IMR-90 (cell line): ENCODE measurements around the gene GRIN2A. TPM values are rescaled to one million over a fixed set of nuclear protein-coding genes. Genes with fewer than 3 reads are reported as not detected.

Source experiments
- ATAC-seq: fragments of 200-7000 bp; cut with Tn5 transposase; 2 replicates; pipeline ENCODE4 v1.9.1; 2020; ENCODE audit warnings: low read depth, mild to moderate bottlenecking, moderate library complexity
- BruUV-seq: library from RNA; stranded (reverse); fragments of 400-500 nt; replicated peaks from 2 replicates; lab custom pipeline; 2021; lab: Mats Ljungman, UMichigan
- CTCF ChIA-PET: fragments of 300-600 bp; formaldehyde crosslinking; extraction: SDS; loops from one replicate; lab custom pipeline; 2021; ENCODE audit warnings: antibody characterized with exemption; lab: Yijun Ruan, JAX
- POLR2A ChIA-PET: fragments of 300-600 bp; sonication (Branson Sonifier 250); formaldehyde crosslinking; loops from one replicate; lab custom pipeline; 2022; ENCODE audit warnings: antibody characterized with exemption; ENCODE audit not compliant: unreplicated experiment; lab: Charles Lee
- DNase-seq: peaks from one replicate; pipeline ENCODE4 v3.0.0; 2013
- H2AFZ ChIP-seq: replicated peaks from 2 replicates; pipeline ENCODE3; 2013; ENCODE audit warnings: low read length, mild to moderate bottlenecking; ENCODE audit not compliant: poor library complexity
- H2AK5ac ChIP-seq: 2 replicates; pipeline ENCODE4 v1.6.1; 2013; ENCODE audit warnings: low read depth, low read length, inconsistent platforms
- H2AK9ac ChIP-seq: replicated peaks from 2 replicates; pipeline ENCODE3; 2013; ENCODE audit warnings: mild to moderate bottlenecking, low read depth, low read length, moderate library complexity; ENCODE audit not compliant: poor library complexity
- H2BK120ac ChIP-seq: 2 replicates; pipeline ENCODE4 v1.6.1; 2013; ENCODE audit warnings: low read depth, low read length, inconsistent platforms
- H2BK15ac ChIP-seq: 3 replicates; pipeline ENCODE4 v1.6.1; 2013; ENCODE audit warnings: low read depth, low read length, inconsistent platforms
- H2BK20ac ChIP-seq: 2 replicates; pipeline ENCODE4 v1.6.1; 2013; ENCODE audit warnings: low read depth, mild to moderate bottlenecking, inconsistent platforms, low read length, moderate library complexity
- H2BK5ac ChIP-seq: 2 replicates; pipeline ENCODE4 v1.6.1; 2013; ENCODE audit warnings: mild to moderate bottlenecking, low read depth, low read length, inconsistent platforms; ENCODE audit not compliant: poor library complexity, severe bottlenecking
- H3K14ac ChIP-seq: replicated peaks from 2 replicates; pipeline ENCODE4 v1.6.1; 2013; ENCODE audit warnings: low read depth, low read length, inconsistent platforms
- H3K18ac ChIP-seq: 2 replicates; pipeline ENCODE4 v1.6.1; 2013; ENCODE audit warnings: low read depth, low read length, control low read depth
- H3K23ac ChIP-seq: 2 replicates; pipeline ENCODE4 v1.6.1; 2013; ENCODE audit warnings: low read depth, low read length, inconsistent platforms
- H3K27ac ChIP-seq: 2 replicates; pipeline ENCODE4 v1.5.1; 2013; ENCODE audit warnings: mild to moderate bottlenecking, control low read depth, low read length; ENCODE audit not compliant: insufficient read depth
- H3K27me3 ChIP-seq: 2 replicates; pipeline ENCODE4 v1.6.1; 2013; ENCODE audit warnings: low read length; ENCODE audit not compliant: control insufficient read depth, insufficient read depth
- H3K36me3 ChIP-seq: 2 replicates; pipeline ENCODE4 v1.6.1; 2013; ENCODE audit warnings: low read length, mixed read lengths; ENCODE audit not compliant: control insufficient read depth, insufficient read depth
- H3K4ac ChIP-seq: 2 replicates; pipeline ENCODE4 v1.6.1; 2013; ENCODE audit warnings: low read depth, low read length, inconsistent platforms
- H3K4me1 ChIP-seq: 2 replicates; pipeline ENCODE4 v1.6.1; 2013; ENCODE audit warnings: low read length, mixed read lengths; ENCODE audit not compliant: control insufficient read depth, insufficient read depth
- H3K4me2 ChIP-seq: 2 replicates; pipeline ENCODE4 v1.6.1; 2013; ENCODE audit warnings: low read depth, mild to moderate bottlenecking, control low read depth, low read length, moderate library complexity
- H3K4me3 ChIP-seq: 2 replicates; pipeline ENCODE4 v1.5.1; 2013; ENCODE audit warnings: low read depth, mild to moderate bottlenecking, control low read depth, low read length, moderate library complexity; ENCODE audit not compliant: insufficient read depth
- H3K56ac ChIP-seq: 2 replicates; pipeline ENCODE4 v1.6.1; 2013; ENCODE audit warnings: low read length, inconsistent platforms; ENCODE audit not compliant: insufficient read depth; ENCODE audit errors: extremely low read depth
- H3K79me1 ChIP-seq, 2 experiments: 2 replicates each; pipeline ENCODE4 v1.6.1; 2013; ENCODE audit warnings: low read length in 2 of 2, inconsistent platforms in 1 of 2, low read depth in 1 of 2
- H3K9ac ChIP-seq: 2 replicates; pipeline ENCODE4 v1.6.1; 2013; ENCODE audit warnings: low read depth, low read length, control low read depth
- H3K9me1 ChIP-seq: 2 replicates; pipeline ENCODE4 v1.6.1; 2013; ENCODE audit warnings: low read length, inconsistent platforms; ENCODE audit not compliant: insufficient read depth
- H3K9me3 ChIP-seq: 2 replicates; pipeline ENCODE4 v1.6.1; 2013; ENCODE audit warnings: low read length; ENCODE audit not compliant: control insufficient read depth, insufficient read depth
- H4K20me1 ChIP-seq: 2 replicates; pipeline ENCODE4 v1.6.1; 2013; ENCODE audit warnings: low read length, inconsistent platforms; ENCODE audit not compliant: insufficient read depth
- H4K5ac ChIP-seq: 2 replicates; pipeline ENCODE4 v1.6.1; 2013; ENCODE audit warnings: mild to moderate bottlenecking, low read depth, low read length, control low read depth
- H4K8ac ChIP-seq, 2 experiments: 2 replicates each; pipeline ENCODE4 v1.6.1; 2013; ENCODE audit warnings: low read depth in 2 of 2, low read length in 2 of 2, control low read depth in 1 of 2, inconsistent platforms in 1 of 2
- H4K91ac ChIP-seq: 2 replicates; pipeline ENCODE4 v1.6.1; 2013; ENCODE audit warnings: low read depth, low read length, inconsistent platforms; ENCODE audit not compliant: insufficient read depth
- BHLHE40 ChIP-seq: fragments of 150-350 bp; IDR thresholded peaks from 2 replicates; pipeline ENCODE4 v1.6.1; 2016; ENCODE audit warnings: mild to moderate bottlenecking, low read depth, low read length
- CEBPB ChIP-seq: IDR thresholded peaks from 2 replicates; pipeline ENCODE4 v1.6.1; 2012; ENCODE audit warnings: low read depth, low read length, improper control_type of control experiment
- CHD1 ChIP-seq: IDR thresholded peaks from 2 replicates; pipeline ENCODE4 v1.6.1; 2012; ENCODE audit warnings: low read depth, low read length, improper control_type of control experiment
- FOS ChIP-seq: fragments of 150-350 bp; IDR thresholded peaks from 2 replicates; pipeline ENCODE4 v1.6.1; 2016; ENCODE audit warnings: low read depth, low read length
- MAFK ChIP-seq: IDR thresholded peaks from 2 replicates; pipeline ENCODE4 v1.6.1; 2012; ENCODE audit warnings: low read depth, low read length, improper control_type of control experiment
- MAZ ChIP-seq: IDR thresholded peaks from 2 replicates; pipeline ENCODE4 v1.6.1; 2012; ENCODE audit warnings: low read depth, mild to moderate bottlenecking, low read length, improper control_type of control experiment, moderate library complexity, borderline replicate concordance
- MXI1 ChIP-seq: IDR thresholded peaks from 2 replicates; pipeline ENCODE4 v1.6.1; 2012; ENCODE audit warnings: low read depth, mild to moderate bottlenecking, low read length, moderate library complexity, borderline replicate concordance
- NFE2L2 ChIP-seq: fragments of 150-350 bp; IDR thresholded peaks from 2 replicates; pipeline ENCODE4 v1.6.1; 2016; ENCODE audit warnings: low read depth, mild to moderate bottlenecking, low read length
- POLR2A ChIP-seq: IDR thresholded peaks from 2 replicates; pipeline ENCODE4 v1.6.1; 2012; ENCODE audit warnings: mild to moderate bottlenecking, low read depth, low read length
- RAD21 ChIP-seq: IDR thresholded peaks from 2 replicates; pipeline ENCODE4 v1.6.1; 2012; ENCODE audit warnings: low read length, improper control_type of control experiment
- RCOR1 ChIP-seq: IDR thresholded peaks from 2 replicates; pipeline ENCODE4 v1.6.1; 2012; ENCODE audit warnings: mild to moderate bottlenecking, low read length, improper control_type of control experiment; ENCODE audit not compliant: insufficient replicate concordance
- RFX5 ChIP-seq: IDR thresholded peaks from 2 replicates; pipeline ENCODE4 v1.8.0; 2012; ENCODE audit warnings: low read depth, mild to moderate bottlenecking, low read length, moderate library complexity
- SMC3 ChIP-seq: fragments of 150-350 bp; IDR thresholded peaks from 2 replicates; pipeline ENCODE4 v1.6.1; 2016; ENCODE audit warnings: low read depth, mild to moderate bottlenecking, antibody characterized with exemption, low read length, moderate library complexity
- WGBS, 2 experiments: methylation state at CpG; one replicate each; pipeline versions ENCODE4 v1.1.5 to v1.1.7; 2013; ENCODE audit warnings: missing lambda C conversion rate in 2 of 2; ENCODE audit not compliant: insufficient read length in 1 of 2; ENCODE audit errors: extremely low coverage in 2 of 2; 5-methylcytosine and 5-hydroxymethylcytosine counted together
- dilution Hi-C: fragments of 300-500 bp; cut with HindIII; formaldehyde crosslinking; loops from one replicate; pipeline ENCODE4 v1.14.3; 2018; ENCODE audit warnings: low sequenced_read_pairs; ENCODE audit not compliant: unreplicated experiment
- in situ Hi-C: fragments of 300-500 bp; cut with MboI; formaldehyde crosslinking; loops from 3 replicates; pipeline ENCODE4 v1.14.3; 2019; ENCODE audit warnings: low sequenced_read_pairs, inconsistent platforms, mixed read lengths
- intact Hi-C: fragments of 100-400 bp; cut with micrococcal nuclease; formaldehyde crosslinking; loops from 2 replicates; pipeline ENCODE4 v1.10.0; 2022
- polyA plus RNA-seq, 3 experiments: library from polyadenylated mRNA; depleted of rRNA; stranded (reverse); fragments of >200 nt; gene quantifications; 2 replicates each; pipeline ENCODE4 v1.2.3, GENCODE V29; 2012; ENCODE audit warnings: low replicate concordance in 1 of 3
- total RNA-seq: library from RNA; depleted of rRNA; stranded (reverse); fragments of >200 nt; gene quantifications from 2 replicates; pipeline ENCODE4 v1.2.3, GENCODE V29; 2012
- TF ChIP-seq, protein P1 (sequence below): fragments of 150-350 bp; IDR thresholded peaks from 2 replicates; pipeline ENCODE4 v1.6.1; 2016; ENCODE audit warnings: low read depth, mild to moderate bottlenecking, low read length, moderate library complexity, borderline replicate concordance
- TF ChIP-seq, protein P2 (sequence below): conservative IDR thresholded peaks from 2 replicates; pipeline ENCODE4 v1.5.1; 2012; ENCODE audit warnings: mild to moderate bottlenecking, low read depth, low read length, improper control_type of control experiment
- TF ChIP-seq, protein P3 (sequence below): fragments of 150-350 bp; IDR thresholded peaks from 2 replicates; pipeline ENCODE4 v1.6.1; 2017; ENCODE audit warnings: mild to moderate bottlenecking, antibody characterized with exemption, low read length, low read depth

Gene GRIN2A
- total and polyA plus RNA-seq, 2 of the 4 experiments (the other 2 are of a cell fraction): under 0.01 TPM; not detected in 1

GRCh38 chr16:9772526-9773225 is 409.6 kb downstream of the GRIN2A start:
- no peaks in the 10 kb centered on the region for H3K27me3 ChIP-seq
- no peak overlapping the region for H3K23ac ChIP-seq
- H4K91ac ChIP-seq: no peak overlapping the region
- no peak overlapping the region for H2BK20ac ChIP-seq
- H3K4ac ChIP-seq: no peak overlapping the region
- no peaks in the 10 kb centered on the region for H3K4me1 ChIP-seq
- no peaks in the 10 kb centered on the region for H4K20me1 ChIP-seq
- H2AK5ac ChIP-seq: no peak overlapping the region
- no peaks in the 10 kb centered on the region for H3K79me1 ChIP-seq
- H2BK5ac ChIP-seq: no peak overlapping the region
- DNase-seq (no peak), ATAC-seq (no peak)
- H3K14ac ChIP-seq: no peak overlapping the region
- no peak overlapping the region for H2AFZ ChIP-seq
- no peak overlapping the region for H2BK120ac ChIP-seq
- no peak overlapping the region for H3K4me3 ChIP-seq
- H2AK9ac ChIP-seq: no peak overlapping the region
- H3K9me1 ChIP-seq: no peaks in the 10 kb centered on the region
- no peak overlapping the region for H3K9ac ChIP-seq
- H3K27ac ChIP-seq: no peak overlapping the region
- no peak overlapping the region for H3K4me2 ChIP-seq
- H3K36me3 ChIP-seq: no peaks in the 10 kb centered on the region
- POLR2A ChIA-PET: no interaction called here
- CTCF ChIA-PET: no interaction called here
- H3K9me3 ChIP-seq: peaks cover 21% of the 10 kb centered on the region
- dilution Hi-C loops: no loop called here
- H4K5ac ChIP-seq: no peak overlapping the region
- no peak overlapping the region for H3K18ac ChIP-seq
- TF ChIP-seq SMC3 (no peak), NFE2L2 (no peak), MXI1 (no peak), MAFK (no peak), RCOR1 (no peak), CEBPB (no peak), RFX5 (no peak), MAZ (no peak), BHLHE40 (no peak), CHD1 (no peak), RAD21 (no peak), POLR2A (no peak), FOS (no peak)
- TF ChIP-seq, protein P1, sequence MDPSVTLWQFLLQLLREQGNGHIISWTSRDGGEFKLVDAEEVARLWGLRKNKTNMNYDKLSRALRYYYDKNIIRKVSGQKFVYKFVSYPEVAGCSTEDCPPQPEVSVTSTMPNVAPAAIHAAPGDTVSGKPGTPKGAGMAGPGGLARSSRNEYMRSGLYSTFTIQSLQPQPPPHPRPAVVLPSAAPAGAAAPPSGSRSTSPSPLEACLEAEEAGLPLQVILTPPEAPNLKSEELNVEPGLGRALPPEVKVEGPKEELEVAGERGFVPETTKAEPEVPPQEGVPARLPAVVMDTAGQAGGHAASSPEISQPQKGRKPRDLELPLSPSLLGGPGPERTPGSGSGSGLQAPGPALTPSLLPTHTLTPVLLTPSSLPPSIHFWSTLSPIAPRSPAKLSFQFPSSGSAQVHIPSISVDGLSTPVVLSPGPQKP: no peak
- TF ChIP-seq, protein P2, sequence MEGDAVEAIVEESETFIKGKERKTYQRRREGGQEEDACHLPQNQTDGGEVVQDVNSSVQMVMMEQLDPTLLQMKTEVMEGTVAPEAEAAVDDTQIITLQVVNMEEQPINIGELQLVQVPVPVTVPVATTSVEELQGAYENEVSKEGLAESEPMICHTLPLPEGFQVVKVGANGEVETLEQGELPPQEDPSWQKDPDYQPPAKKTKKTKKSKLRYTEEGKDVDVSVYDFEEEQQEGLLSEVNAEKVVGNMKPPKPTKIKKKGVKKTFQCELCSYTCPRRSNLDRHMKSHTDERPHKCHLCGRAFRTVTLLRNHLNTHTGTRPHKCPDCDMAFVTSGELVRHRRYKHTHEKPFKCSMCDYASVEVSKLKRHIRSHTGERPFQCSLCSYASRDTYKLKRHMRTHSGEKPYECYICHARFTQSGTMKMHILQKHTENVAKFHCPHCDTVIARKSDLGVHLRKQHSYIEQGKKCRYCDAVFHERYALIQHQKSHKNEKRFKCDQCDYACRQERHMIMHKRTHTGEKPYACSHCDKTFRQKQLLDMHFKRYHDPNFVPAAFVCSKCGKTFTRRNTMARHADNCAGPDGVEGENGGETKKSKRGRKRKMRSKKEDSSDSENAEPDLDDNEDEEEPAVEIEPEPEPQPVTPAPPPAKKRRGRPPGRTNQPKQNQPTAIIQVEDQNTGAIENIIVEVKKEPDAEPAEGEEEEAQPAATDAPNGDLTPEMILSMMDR: no peak
- TF ChIP-seq, protein P3, sequence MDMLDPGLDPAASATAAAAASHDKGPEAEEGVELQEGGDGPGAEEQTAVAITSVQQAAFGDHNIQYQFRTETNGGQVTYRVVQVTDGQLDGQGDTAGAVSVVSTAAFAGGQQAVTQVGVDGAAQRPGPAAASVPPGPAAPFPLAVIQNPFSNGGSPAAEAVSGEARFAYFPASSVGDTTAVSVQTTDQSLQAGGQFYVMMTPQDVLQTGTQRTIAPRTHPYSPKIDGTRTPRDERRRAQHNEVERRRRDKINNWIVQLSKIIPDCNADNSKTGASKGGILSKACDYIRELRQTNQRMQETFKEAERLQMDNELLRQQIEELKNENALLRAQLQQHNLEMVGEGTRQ: no peak
- no peak overlapping the region for H2BK15ac ChIP-seq
- intact Hi-C loops: no loop called here
- no peak overlapping the region for H4K8ac ChIP-seq
- no peak overlapping the region for H3K56ac ChIP-seq
- in situ Hi-C loops: no loop called here
- WGBS, 2 experiments: no CpG with 5 or more reads among the region's 9 CpGs
- BruUV-seq: no TSS peak
